ENCODE data around the gene LRRK2. TPM values are rescaled to one million over a fixed set of nuclear protein-coding genes. Genes with fewer than 3 reads are reported as not detected.
"Not testable (repeated sequence)": the region's sequence is repeated elsewhere in the genome, so short reads cannot be mapped to it uniquely, and the experiment has no call there.

LRRK2 gene
- total RNA-seq, 1 donor from 2014 or later = not detected

DNA sequence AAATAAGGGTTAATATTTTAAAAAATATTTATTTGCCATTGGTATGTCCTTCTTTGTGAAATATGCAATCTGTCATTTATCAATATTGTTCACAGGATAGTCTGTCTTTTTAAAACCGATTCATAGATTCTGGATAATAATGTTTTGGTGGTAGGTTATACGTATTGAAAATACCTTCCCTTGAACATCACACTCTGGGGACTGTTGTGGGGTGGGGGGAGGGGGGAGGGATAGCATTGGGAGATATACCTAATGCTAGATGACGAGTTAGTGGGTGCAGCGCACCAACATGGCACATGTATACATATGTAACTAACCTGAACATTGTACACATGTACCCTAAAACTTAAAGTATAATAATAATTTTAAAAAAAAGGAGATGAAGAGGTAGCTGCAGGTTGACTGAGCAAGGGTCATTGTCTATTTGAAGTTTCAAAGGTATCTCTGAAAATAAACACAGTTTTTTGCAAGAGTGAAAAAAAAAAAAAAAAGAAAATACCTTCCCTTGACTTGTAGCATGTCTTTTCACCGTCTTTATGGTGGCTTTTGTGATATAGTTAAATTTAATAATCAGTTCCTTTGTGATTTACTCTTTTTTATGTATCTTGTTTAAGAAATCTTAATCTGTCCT is 19.8 kb downstream of the LRRK2 start:
- intact Hi-C loops (cut with micrococcal nuclease) = not testable (repeated sequence)

DNA sequence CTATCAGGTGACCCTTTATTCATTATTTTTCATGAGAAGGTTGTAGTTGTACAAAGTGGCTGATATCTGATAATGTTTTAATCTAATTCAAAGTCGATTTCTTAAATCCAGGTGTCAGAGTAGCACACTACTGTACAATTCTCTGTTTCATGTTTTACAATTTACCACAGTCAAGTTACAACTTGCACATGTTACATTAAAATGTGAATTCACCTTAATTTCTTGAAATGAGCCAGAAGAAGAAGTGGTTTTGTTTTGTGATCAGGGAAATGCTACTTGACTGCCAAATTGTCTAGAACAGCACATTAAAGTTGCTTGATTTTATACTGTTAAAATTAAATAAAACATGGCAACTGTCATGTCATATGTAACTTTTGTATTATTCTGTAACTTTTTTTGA is 23.2 kb downstream of the LRRK2 start:
- intact Hi-C loops (cut with micrococcal nuclease) = no loop called here

DNA sequence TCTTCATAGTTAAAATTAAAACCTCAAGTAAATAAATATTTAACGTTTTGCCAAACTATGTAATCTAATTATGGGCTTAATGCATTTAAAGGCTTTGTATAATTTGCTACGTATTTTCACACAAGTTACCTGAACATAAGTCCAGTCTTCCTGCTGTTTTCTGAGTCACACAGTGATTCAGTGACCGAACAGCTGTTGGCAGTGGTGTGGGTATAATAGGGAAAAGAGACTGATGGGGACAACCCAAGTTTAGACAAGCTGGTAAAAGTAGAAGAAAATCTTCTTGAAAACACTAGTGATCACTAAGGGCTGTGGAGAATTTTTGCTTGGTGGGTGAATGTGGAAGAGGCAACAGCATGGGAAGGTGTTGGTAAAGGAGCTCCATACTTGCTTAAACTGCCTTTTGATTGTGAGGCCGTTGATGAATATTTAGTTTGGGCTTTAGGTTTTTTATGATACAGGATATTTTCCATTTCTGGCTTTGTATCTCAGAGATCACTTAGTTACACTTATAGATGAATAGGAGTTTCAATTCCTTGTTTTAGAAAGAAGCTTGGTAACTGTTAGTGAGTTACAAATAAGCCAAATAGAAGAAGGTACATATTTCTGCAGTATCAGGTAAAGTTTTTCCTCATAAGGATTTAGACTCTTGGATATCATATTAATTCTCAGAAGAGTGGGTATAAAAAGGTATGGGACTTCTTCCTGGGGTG is 23.9 kb downstream of the LRRK2 start:
- intact Hi-C loops (cut with micrococcal nuclease) = no loop called here

DNA sequence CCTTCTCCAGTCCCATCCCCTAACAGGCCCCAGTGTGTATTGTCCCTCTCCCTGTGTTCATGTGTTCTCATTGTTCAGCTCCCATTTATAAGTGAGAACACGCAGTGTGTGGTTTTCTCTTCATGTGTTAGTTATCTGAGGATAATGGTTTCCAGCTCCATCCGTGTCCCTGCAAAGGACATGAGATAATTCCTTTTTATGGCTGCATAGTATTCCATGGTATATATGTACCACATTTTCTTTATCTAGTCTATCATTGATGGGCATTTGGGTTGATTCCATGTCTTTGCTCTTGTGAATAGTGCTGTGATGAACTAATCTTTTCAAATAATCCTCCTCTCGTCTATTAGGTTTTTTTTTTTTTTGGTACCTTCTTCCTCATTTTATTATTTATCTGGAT is 25.9 kb downstream of the LRRK2 start:
- intact Hi-C loops (cut with micrococcal nuclease) = not testable (repeated sequence)

DNA sequence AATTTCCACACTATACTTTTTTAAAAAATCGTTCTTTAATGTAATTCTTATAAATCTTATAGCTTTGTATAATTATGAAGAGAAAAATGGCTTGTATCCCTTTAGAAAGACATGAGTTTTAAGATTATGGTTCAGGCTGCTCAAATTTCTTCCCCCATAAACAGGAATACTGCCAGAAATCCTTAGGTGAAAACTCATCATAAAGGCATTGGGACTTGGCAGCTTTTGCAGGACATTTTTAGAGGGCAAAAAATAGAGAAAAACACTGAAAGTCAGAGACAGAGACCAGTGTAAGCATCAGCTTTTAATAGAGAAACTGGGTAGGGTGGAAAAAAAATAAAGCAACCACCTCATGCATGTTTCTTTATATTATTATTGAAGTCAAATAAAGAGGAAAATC is 29.1 kb downstream of the LRRK2 start:
- intact Hi-C loops (cut with micrococcal nuclease) = no loop called here

DNA sequence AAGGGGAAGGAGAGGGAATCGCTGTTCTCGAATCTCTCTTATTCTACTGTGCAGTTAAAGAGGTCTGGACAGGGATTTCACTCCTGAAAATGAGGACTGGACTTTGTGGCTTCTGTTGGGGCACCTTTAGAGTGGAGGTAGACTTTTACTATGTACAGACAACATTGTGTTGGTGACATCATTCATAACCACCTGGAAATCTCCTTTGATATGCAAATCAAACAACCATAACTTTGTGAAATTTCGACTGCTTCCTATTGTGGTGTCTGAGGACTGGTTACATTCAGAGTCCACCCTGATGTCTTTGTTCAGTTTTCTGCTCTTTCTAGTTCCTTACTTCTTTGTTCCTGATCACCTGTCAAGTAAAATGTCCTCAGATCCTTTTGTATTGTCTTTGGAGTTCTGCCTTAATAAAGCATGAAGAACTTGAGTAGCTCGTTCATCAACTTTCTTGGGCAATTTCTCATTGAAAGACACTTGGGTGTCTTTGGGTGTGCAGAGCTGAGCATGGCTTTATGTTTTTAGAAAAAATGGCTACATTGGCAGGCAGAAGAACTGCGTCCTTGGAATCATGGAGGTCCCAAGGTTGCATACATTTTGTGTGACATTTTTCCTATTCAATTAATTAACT is 29.8 kb downstream of the LRRK2 start:
- intact Hi-C loops (cut with micrococcal nuclease) = no loop called here

DNA sequence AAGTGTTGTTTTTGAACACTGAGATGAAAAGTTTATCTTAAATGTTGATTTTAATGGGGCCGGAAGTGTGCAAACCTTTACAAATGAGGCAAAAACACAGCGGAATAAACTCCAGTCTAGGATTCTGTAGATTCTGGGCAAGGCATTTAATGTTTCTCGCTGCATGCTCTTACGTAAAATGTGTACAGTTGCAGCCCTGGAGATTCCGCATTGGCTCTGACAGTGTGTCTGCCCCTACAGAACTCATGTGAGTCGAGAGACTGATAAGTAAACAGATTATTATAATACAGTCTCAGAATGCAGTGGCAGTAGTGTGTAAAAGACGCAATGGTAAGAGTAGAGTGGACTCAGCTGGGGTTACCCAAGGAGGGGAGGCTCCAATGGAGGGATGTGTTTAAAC is 33.6 kb downstream of the LRRK2 start:
- intact Hi-C loops (cut with micrococcal nuclease) = no loop called here

DNA sequence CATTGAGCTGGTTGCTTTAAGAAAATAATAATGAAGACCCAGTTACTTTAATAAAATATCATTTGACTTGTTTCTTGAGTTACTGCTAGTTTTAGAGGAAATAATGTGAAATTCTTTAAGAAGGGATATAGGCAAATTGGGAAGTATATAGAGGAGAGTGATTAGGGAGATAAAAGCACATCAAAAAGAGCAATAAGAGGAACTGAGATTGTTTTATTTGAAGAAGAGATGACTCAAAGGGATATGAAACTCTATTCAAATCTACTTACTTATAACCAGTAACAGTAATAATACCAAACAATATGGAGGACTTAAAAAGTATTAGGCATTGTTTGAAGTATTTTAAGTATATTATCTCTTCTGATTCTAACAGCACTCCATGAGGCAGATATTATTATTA is 37.1 kb downstream of the LRRK2 start:
- intact Hi-C loops (cut with micrococcal nuclease) = no loop called here

DNA sequence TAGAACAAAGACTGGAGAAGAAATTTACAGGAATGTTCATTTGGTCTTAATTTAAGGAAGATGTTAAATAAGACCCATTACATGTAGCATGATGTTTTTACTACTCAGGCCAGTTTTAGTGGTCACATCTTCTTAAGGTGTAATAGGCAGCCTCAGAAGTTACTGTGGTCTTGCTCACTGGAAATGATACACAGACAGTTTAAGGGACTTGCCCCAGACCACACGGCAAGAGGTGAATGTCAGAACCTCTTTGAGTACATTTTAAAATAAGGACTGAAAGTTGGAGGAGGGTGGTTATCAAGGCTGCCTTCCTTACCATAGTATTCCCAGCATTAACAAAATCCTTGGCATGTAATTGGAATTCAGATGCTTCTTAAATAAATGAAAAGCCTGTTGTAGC is 37.9 kb downstream of the LRRK2 start:
- intact Hi-C loops (cut with micrococcal nuclease) = no loop called here

DNA sequence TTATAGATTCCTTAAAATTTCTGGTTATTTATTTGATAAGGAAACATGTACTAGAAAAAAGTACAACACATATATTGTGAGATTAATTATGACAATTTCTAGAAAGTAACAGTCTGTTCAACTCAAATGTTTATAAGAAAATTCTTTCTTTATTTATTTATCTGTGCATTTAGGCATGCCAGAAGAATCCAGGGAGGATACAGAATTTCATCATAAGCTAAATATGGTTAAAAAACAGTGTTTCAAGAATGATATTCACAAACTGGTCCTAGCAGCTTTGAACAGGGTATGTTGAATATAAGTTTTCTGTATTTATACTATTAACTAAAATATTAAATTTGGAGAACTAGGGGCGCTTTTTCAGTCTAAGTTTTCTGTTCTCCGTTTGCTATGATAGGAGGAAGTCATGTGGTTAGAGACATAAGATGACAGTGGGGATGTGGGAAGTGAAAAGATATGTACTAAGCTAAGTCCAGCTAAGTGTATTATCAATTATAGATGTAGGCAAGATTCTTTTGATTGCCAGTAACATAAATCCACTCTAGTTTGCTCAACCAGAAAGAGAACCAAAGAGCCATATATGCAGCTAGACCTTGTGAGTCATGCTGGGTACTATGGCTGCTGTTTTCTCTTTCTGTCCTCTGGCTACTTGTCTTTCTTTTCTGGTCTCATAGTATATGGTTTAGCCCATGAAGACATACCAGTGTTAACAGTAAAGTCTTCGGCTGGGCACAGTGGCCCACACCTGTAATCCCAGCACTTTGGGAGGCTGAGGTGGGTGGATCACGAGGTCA is 39.0 kb downstream of the LRRK2 start:
- intact Hi-C loops (cut with micrococcal nuclease) = no loop called here

DNA sequence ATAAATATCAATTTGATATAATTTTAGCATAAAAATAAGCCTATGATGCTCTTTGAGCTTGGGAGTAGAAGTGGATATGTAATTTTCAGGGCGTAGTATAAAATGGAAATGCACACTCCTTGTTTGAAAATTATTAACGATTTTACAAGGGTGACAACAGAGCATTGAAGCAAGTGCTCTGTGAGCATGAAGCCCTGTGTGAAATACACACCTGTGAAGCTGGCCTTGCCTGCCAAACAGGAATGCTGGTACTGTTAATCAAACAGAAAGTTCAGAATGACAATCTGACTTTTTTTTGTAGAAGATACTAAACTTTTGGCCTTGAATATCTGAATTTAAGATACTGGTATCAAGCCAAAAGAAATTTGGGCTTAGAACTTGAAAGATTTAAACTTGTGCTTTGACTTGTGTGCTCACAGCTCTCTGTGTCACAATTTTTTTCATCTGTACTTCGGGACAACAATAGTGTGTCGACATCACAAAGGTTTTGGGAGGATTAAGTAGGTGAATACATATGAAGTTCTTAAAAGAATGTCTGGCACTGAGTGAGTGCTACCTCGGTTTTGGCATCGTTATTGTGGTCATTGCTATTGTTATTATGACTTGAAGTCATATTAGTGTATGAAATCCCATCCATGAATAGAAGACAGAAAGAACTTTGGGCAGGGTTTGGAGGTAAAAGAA is 47.3 kb downstream of the LRRK2 start:
- intact Hi-C loops (cut with micrococcal nuclease) = no loop called here

DNA sequence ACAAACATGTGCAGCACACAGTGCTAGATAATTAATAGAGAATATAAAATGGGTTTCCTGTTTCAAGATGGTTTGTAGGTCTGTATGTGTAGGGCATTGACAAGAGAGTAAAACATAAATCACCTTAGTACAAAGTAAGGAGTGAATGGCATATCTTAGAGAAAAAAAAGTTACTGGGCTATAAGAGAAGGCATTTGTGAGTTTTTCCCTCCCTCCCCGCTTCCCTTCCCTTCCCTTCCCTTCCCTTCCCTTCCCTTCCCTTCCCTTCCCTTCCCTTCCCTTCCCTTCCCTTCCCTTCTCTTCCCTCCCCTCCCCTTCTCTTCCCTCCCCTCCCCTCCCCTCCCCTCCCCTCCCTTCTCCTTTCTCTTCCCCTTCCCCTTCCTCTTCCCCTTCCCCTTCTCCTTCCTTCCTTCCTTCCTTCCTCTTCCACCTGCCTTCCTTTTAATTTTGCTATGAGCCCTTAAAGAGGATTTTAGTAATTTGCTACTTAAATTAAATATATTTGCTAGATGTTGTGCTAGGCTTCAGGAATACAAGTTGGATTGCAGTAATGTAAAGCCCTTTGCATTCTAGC is 57.1 kb downstream of the LRRK2 start:
- intact Hi-C loops (cut with micrococcal nuclease) = no loop called here

DNA sequence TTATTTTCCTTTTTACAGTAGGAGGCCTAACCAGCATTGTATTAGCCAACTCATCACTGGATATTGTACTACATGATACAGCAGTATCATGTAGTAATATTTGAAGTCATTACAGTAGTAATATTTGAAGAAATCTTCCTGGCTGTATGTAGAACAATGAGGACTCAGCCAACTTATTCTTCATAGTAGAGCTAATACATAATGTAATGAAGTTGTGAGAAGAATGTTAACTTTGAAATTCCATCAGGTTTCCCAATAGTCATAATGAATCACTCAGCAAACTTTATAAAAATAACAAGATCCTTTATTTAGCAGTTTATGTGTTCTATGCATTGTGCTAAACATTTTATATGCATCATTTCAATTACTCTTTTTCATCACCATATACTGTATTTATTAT is 61.8 kb downstream of the LRRK2 start:
- intact Hi-C loops (cut with micrococcal nuclease) = no loop called here

DNA sequence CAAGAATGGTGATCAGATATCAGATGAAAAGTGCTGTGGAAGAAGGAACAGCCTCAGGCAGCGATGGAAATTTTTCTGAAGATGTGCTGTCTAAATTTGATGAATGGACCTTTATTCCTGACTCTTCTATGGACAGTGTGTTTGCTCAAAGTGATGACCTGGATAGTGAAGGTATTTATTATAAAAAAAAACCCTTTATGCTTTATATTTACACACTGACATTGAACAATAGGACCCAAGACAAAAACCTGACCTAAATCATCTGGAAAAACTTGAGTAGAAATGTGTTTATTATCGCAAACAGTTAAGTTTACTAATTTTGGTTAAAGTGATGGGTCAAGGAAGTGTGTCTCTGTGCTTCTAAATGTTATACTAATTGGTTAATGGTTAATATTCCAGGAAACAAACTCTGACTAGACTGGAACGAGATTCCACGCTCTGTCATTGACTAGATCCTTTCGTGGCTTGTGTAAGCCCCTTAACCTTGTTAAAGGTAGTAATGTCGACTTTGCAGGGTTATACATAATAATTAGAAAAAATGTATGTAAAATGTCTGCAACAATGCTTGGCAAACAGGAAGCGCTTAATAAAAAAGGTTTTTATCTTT is 62.7 kb downstream of the LRRK2 start:
- intact Hi-C loops (cut with micrococcal nuclease) = no loop called here

DNA sequence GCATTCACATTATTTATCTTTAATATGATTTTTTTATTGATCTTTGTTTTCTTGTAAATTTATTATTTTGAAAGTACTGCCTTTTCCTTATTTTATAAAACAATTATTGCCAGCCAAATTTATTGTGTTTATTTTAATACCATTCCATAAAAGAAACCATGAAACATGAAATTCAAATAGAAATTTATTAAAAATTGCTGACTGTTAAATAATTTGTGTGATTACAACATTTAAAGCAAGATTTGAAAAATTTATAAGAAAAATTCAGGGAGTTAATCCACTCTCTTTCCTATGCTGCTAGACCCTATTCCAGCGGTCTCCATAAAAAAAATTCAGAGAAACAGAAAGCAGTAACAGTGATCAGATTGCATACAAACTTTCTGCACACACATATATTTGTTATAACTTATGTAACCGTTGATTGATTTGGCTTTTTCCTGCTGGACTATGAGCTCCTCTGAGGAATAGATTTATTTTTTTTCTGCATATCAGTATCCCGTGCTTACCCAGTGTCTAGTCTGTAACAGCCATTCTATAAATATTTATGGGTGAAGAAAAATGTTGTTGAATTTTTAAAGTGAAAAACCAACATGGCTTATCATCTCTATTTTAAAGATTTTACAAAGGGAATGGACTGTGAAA is 68.1 kb downstream of the LRRK2 start:
- intact Hi-C loops (cut with micrococcal nuclease) = no loop called here

DNA sequence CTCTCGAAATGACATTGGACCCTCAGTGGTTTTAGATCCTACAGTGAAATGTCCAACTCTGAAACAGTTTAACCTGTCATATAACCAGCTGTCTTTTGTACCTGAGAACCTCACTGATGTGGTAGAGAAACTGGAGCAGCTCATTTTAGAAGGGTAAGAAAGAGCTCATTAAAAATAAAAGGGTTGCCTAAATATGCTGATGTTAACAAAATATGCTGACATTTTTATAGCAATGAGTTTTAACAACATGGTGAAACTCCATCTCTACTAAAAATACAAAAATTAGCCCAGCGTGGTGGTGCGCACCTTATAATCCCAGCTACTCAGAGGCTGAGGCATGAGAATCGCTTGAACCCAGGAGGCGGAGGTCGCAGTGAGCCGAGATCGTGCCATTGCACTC is 73.5 kb downstream of the LRRK2 start:
- intact Hi-C loops (cut with micrococcal nuclease) = no loop called here

DNA sequence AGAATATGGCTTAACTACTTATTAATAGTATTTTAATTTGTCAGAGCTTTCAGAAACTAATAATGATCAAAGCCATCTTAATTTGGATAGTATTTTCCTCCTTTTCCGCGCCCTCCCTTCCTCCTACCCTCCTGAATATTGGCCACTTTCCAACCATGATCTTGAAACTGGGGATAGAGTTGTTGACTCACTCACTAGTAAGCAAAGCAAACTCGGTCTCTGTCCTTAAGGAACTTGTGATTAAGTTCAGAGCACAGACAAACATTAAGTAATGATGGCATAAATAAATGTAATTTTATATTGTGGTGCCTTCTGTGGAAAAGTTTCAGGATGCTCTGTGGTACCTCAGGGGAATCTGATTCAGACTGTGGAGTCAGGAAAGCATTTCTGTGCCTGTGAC is 75.7 kb downstream of the LRRK2 start:
- intact Hi-C loops (cut with micrococcal nuclease) = no loop called here

DNA sequence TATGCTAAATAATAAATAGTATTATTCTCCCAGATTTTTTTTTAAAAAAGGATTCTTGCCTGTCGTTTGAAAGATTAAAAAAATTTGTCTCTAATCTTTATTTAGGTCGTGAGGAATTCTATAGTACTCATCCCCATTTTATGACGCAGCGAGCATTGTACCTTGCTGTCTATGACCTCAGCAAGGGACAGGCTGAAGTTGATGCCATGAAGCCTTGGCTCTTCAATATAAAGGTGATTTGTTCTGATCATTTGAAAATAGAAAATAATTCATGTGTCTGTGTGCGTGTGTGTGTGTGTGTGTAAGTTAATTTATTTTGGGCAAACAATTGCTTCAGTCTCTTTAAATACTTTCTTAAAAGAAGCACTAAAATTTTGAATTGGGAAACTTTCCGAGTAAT is 84.2 kb downstream of the LRRK2 start:
- intact Hi-C loops (cut with micrococcal nuclease) = no loop called here

DNA sequence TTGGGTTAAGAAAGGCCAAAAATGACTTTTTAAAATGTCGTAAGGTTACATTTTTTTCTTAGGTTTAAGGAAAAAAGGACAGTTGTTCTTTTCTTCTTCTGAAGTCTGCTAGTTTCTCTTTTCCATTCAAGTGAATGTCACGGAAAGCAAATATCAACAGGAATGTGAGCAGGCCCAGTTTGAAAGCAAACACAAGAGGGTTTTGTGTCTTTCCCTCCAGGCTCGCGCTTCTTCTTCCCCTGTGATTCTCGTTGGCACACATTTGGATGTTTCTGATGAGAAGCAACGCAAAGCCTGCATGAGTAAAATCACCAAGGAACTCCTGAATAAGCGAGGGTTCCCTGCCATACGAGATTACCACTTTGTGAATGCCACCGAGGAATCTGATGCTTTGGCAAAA is 85.4 kb downstream of the LRRK2 start:
- intact Hi-C loops (cut with micrococcal nuclease) = no loop called here

DNA sequence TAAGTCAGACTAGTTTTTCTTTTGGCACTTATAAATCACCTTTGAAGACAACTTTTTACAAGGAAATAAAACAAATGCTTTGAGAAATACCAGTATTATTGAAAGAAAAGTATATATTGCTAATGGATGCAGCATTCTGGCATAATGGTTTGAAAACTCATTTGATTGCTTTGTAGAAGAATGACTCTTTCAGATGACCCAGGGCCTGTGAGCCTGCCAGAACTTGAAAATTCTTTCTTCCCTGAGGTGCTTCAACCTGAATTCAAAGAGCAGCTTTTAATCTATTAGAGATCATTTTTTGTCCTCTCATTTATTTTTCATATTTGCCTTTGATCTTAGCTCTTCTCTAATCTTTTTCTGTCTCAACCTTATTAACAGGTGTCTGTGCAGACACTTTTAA is 87.4 kb downstream of the LRRK2 start:
- intact Hi-C loops (cut with micrococcal nuclease) = no loop called here
